ENCODE measurements around the gene HAND2.

DNA sequence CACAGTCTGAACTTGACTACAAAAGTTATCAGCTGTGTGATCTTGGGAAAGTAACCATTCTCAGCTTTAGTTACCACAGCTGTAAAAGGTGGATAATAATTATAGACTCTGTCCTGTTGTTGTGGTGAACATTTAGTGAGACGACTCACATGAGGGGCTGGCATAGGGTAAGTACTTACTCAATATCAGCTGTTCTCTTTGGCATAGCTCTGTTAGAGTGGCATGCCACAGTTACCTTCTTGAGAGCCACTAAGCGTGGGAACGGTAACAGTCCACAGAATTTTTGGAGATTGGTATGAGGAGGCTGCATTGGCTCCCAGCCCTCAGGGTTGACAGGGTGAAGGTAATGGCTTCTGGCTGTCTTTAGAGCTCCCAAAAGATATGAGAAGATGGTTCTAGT, 13.2 kb upstream of the HAND2 start:
- TF ChIP-seq POLR2AphosphoS5 (IDR thresholded peaks at IDR 0.05) (no peak), POLR2A (IDR thresholded peaks at IDR 0.05) (no peak)
- TF ChIP-seq, protein P1, sequence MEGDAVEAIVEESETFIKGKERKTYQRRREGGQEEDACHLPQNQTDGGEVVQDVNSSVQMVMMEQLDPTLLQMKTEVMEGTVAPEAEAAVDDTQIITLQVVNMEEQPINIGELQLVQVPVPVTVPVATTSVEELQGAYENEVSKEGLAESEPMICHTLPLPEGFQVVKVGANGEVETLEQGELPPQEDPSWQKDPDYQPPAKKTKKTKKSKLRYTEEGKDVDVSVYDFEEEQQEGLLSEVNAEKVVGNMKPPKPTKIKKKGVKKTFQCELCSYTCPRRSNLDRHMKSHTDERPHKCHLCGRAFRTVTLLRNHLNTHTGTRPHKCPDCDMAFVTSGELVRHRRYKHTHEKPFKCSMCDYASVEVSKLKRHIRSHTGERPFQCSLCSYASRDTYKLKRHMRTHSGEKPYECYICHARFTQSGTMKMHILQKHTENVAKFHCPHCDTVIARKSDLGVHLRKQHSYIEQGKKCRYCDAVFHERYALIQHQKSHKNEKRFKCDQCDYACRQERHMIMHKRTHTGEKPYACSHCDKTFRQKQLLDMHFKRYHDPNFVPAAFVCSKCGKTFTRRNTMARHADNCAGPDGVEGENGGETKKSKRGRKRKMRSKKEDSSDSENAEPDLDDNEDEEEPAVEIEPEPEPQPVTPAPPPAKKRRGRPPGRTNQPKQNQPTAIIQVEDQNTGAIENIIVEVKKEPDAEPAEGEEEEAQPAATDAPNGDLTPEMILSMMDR (IDR thresholded peaks at IDR 0.05 in 8 of 11, conservative IDR thresholded peaks at IDR 0.05 in 3 of 11) = no peak
